Activated CD4-positive, alpha-beta T cell treated with anti-CD3 and anti-CD28 coated beads, Interleukin-2, amount 50 U/mL, for 1 hour (primary cell): Measurements from ENCODE around the gene PHAX.
A peak's percentile ranks its signal among the peaks of the same experiment; 100 is the strongest.
"Not testable (repeated sequence)": the region's sequence is repeated elsewhere in the genome, so short reads cannot be mapped to it uniquely, and the experiment has no call there.

Experiments
- DNase-seq: peaks from one replicate; pipeline ENCODE4 v3.0.0-alpha.2; 2020

The PHAX gene

GRCh38 chr5:126600631-126601511 lies at the start of gene PHAX:
TSS of gene PHAX (plus strand) at chr5:126600947. CDS start at chr5:126600963, 16 bp downstream.
- DNase-seq = peak; percentile 65

- no peak for DNase-seq
Observed at GRCh38 chr5:126552614-126553013, 48.1 kb upstream of the PHAX start.

DNA sequence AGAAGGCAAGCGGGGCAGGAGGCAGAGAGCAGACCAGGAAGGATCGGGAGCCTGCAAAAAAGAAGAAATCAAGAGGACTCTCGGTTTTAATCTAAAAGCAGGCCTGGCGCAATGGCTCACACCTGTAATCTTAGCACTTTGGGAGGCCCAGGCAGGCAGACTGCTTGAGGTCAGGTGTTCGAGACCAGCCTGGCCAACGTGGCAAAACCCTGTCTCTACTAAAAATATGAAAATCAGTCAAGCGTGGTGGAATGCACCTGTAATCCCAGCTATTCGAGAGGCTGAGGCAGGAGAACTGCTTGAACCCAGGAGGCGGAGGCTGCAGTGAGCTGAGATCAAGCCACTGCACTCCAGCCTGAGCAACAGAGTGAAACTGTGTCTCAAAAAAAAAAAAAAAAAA lies 45.6 kb upstream of the PHAX start:
- not testable (repeated sequence) for DNase-seq

GRCh38 chr5:126561908-126562307 lies 38.8 kb upstream of the PHAX start:
- no peak for DNase-seq

DNA sequence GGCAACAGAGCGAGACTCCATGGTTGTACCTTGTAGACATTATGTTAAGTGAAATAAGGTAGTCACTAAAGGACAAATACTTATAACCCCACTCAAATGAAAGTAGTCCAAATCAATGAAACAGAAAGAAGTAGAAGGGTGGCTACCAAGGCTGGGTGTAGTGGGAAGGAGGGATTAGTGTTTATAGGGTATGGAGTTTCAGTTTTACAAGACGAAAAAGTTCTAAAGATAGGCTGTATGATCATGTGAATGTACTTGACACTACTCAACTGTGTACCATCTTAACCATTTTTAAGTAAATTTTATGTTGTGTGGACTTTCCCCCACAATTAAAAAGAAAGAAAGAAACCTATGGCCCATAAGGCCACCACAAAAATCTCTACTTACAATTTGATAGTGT lies 37.9 kb upstream of the PHAX start:
- DNase-seq = no peak

- DNase-seq = no peak
Observed at GRCh38 chr5:126568206-126568755, 32.5 kb upstream of the PHAX start.

DNA sequence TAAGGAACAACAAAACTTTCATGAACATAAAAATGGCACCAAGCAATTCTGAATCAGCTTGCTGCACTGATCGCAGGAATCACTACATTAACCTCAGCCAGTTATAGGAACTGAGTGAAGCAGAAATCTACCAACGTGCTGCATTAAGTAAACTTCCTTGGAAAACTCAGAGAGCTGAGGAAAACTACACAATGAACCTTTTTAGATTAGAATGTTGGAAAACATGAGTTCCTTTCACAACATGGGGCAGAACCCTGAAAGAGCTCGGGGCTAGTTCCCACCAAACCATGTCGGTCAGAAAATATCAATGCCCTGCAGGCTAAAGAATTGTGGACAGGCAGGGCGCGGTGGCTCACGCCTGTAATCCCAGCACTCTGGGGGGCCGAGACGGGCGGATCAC lies 25.1 kb upstream of the PHAX start:
- DNase-seq = no peak

DNA sequence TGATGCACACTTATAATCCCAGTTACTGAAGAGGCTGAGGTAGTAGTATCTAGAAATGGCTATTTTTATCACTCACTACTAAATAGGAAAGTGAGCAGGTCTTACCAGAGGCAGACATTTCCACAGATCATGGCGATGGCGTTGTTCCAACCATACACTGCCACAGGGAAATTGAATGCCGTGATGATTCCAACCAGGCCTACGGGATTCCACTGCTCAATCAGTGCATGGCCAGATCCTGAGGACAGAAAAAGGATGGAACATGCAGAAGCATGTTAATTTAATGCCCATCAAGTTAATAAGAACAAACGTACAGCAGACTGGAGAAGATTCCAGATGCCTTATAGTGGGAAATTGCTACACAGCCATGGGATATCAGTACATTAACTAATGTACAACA lies 23.8 kb upstream of the PHAX start:
- DNase-seq = no peak

DNA sequence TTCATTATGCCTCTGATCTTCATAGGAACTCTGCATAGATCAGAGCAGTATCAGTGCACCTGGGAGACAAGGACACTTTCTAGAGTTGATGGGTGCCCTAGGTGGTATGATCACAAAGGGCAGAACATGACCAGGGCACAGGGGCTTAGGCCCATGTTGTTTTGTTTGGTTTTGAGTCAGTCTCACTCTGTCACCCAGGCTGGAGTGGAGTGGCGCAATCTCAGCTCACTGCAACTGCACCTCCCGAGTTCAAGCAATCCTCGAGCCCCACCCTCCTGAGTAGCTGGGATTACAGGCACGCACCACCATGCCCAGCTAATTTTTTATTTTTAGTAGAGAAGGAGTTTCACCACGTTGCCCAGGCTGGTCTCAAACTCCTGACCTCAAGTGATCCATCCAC lies 23.3 kb upstream of the PHAX start:
- DNase-seq = no peak

DNA sequence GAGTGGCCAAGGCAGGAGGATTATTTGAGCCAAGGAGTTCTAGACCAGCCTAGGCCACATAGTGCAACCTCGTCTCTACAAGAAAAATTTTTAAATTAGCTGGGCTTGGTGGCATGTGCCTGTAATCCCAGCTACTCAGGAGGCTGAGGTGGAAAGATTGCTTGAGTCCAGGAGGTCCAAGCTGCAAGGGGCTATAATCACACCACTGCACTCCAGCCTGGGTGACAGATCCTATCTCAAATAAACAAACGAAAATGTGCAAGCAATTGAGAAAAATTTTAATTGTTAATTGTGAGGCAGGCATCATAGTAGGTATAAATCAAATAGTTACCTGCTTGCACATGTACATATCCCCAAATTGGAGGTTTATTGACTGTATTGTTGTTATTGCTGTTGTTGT lies 21.0 kb upstream of the PHAX start:
- no peak for DNase-seq

DNA sequence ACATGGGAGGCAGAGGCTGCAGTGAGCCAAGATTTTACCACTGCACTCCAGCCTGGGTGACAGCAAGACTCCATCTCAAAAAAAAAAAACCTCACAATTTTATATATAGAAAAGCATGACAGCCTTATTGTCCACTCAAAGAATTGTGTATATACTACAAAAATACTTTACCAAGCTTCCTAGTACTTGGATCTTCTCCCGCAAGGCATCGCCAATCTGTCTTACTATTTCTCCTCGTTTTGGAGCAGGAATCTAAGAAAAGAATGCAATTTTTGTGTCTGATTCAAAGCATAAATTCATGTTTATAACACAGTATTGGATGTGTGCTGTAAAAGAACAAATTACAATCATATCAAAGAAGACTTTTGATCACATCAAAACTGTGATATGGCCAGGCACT lies 17.0 kb upstream of the PHAX start:
- DNase-seq = no peak

GRCh38 chr5:126587551-126588390 lies 13.0 kb upstream of the PHAX start:
- no peak for DNase-seq

GRCh38 chr5:126589536-126590297 lies 11.0 kb upstream of the PHAX start:
- no peak for DNase-seq

GRCh38 chr5:126591549-126591948 lies 9.2 kb upstream of the PHAX start:
- DNase-seq = no peak

DNA sequence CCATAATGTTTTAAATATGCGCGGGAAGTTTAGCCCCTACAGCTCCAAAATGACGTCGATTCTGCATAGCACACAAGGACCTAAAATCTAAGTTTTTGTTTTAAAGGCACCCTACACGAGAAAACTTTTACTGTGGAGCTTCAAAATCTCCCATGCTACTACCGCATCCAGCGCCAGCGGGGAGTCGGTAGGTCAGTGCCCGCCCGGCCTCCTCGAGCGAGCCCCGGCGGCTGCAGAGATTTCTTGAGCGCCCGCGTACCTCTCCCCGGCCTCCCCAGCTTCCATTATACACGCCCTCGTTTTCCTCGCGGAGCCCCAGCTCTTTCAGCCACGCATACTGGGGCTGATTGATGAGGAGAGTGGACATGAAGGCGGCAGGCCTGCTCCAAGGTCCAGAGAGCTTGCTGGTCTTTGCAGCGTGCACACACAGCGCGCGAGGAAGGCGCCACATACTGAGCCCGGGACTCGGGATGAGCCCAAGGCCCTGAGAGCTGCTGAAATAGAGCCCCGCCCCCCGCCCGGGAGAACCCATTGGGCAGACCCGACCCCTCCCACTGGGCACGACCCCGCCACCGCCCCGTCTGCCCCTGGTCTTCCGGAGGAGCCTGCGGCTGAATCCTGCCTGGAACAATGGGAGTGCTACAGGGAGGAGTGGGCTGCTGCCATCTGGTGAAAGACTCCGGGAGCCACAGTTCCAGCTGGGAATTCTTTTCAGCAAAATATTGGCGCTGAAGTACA lies 5.8 kb upstream of the PHAX start, which contains the start of gene ALDH7A1:
Gene ALDH7A1, minus strand, starts transcription at position 472 of the 738 bp plus-strand sequence. Its CDS starts 21 bp downstream, at position 451.
- peak; percentile 28 for DNase-seq

DNA sequence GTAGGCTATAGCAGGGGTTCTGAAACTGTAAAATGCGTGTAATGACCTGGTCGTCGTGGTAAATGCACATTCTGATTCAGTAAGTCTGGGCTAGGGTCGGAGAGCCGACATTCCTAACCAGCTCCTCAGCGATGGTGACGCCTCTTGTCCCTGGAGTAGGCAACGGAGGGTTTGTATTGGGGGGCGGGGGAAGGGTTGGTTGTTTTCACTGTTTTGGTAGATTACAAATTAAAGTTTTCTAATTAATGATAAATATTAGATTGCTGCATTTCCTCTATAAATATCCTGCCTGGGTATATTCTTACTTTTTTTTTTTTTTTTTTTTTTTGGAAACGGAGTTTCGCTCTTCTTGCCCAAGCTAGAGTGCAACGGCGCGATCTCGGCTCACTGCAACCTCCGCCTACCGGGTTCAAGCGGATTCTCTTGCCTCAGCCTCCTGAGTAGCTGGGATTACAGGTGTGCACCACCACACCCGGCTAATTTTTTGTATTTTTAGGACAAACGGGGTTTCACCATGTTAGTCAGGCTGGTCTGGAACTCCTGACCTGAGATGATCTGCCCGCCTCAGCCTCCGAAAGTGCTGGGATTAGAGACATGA lies 5.2 kb upstream of the PHAX start:
- DNase-seq = no peak

DNA sequence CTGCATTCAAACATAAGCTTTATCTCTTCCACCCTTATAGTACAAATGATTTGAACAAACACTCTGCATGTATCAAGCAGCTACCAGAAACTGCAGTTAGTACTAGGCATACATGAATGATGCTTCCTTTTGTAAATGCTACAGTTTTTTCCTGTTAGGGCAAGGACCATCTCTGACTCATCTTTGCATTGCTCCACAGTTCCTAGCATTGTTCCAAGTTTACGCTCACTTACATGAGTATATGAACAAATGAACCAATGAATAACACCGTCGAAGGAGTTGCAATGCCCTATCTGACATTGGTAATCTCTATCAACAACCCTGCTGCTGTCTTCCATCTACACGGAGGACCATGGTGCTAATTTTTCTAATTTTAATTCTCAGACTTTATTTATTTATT lies 3.6 kb upstream of the PHAX start:
- DNase-seq = no peak

- DNase-seq = no peak
Observed at GRCh38 chr5:126599499-126599898, 1.2 kb upstream of the PHAX start.

GRCh38 chr5:126599971-126600630 lies 646 bp upstream of the PHAX start:
- not testable (repeated sequence) for DNase-seq

- no peak for DNase-seq
Observed at GRCh38 chr5:126603402-126603991, 2.8 kb downstream of the PHAX start.

DNA sequence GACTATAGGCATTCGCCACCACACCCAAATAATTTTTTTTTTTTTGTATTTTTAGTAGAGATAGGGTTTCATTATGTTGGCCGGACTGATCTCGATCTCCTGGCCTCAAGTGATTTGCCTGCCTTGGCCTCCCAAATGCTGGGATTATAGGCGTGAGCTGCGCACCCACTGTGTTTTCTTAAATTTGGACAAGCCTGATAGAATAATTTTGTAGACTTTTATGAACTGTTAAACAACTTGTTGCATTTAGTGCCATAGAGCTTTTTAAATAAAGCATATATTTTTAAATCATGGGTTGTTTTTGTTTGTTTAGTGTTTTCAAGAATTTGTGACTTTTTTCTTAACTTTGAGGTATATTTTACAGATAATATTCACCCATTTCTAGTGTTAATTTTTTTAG lies 4.8 kb downstream of the PHAX start:
- no peak for DNase-seq
